Ishikawa (cell line): Measurements from ENCODE around the gene PLG.

Experiments used
- CEBPB ChIP-seq: IDR thresholded peaks from 2 replicates; pipeline ENCODE4 v1.6.1; 2012
- CREB1 ChIP-seq: IDR thresholded peaks from 2 replicates; pipeline ENCODE4 v1.6.1; 2012; ENCODE audit warnings: low read depth
- EGR1 ChIP-seq: IDR thresholded peaks from 2 replicates; pipeline ENCODE4 v1.6.1; 2012
- EP300 ChIP-seq: IDR thresholded peaks from 2 replicates; pipeline ENCODE4 v1.6.1; 2012; ENCODE audit warnings: borderline replicate concordance
- FOXM1 ChIP-seq: IDR thresholded peaks from 2 replicates; pipeline ENCODE4 v1.6.1; 2012; ENCODE audit warnings: low read depth, borderline replicate concordance
- NFIC ChIP-seq: IDR thresholded peaks from 2 replicates; pipeline ENCODE4 v1.6.1; 2012
- TAF1 ChIP-seq: IDR thresholded peaks from 2 replicates; pipeline ENCODE4 v1.6.1; 2012; ENCODE audit warnings: low read depth, mild to moderate bottlenecking
- YY1 ChIP-seq: IDR thresholded peaks from 2 replicates; pipeline ENCODE4 v1.6.1; 2012; ENCODE audit warnings: low read depth
- ZBTB7A ChIP-seq: IDR thresholded peaks from 2 replicates; pipeline ENCODE4 v1.6.1; 2012; ENCODE audit warnings: low read depth
- TF ChIP-seq, protein P1 (sequence below): IDR thresholded peaks from 2 replicates; pipeline ENCODE4 v1.6.1; 2012
- TF ChIP-seq, protein P2 (sequence below): IDR thresholded peaks from 2 replicates; pipeline ENCODE4 v1.6.1; 2012; ENCODE audit warnings: low read depth, mild to moderate bottlenecking
- TF ChIP-seq, protein P3 (sequence below): IDR thresholded peaks from 2 replicates; pipeline ENCODE4 v1.6.1; 2012

DNA sequence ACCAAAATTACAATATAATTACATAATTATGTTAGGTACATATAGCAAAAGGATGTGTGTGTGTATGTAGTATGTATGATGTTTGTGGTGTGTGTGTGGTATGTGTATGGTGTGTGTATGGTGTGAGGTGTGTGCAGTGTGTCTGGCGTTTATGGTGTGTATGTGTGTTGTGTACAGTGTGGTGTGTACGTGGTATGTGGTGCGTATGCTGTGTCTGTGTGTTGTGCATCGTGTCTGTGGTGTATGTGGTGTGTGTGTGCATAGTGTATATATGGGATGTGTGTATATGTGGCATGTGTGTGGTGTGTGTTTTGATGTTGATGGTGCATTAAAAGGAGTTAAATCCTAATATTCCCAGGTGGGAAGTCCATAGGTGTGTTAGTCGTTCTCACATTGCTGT lies 62.8 kb downstream of the PLG start:
- TF ChIP-seq EGR1 (no peak), EP300 (no peak), ZBTB7A (no peak), TAF1 (no peak), CREB1 (no peak), NFIC (no peak), CEBPB (no peak), FOXM1 (no peak), YY1 (no peak)
- TF ChIP-seq, protein P1, sequence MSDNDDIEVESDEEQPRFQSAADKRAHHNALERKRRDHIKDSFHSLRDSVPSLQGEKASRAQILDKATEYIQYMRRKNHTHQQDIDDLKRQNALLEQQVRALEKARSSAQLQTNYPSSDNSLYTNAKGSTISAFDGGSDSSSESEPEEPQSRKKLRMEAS = no peak
- TF ChIP-seq, protein P2, sequence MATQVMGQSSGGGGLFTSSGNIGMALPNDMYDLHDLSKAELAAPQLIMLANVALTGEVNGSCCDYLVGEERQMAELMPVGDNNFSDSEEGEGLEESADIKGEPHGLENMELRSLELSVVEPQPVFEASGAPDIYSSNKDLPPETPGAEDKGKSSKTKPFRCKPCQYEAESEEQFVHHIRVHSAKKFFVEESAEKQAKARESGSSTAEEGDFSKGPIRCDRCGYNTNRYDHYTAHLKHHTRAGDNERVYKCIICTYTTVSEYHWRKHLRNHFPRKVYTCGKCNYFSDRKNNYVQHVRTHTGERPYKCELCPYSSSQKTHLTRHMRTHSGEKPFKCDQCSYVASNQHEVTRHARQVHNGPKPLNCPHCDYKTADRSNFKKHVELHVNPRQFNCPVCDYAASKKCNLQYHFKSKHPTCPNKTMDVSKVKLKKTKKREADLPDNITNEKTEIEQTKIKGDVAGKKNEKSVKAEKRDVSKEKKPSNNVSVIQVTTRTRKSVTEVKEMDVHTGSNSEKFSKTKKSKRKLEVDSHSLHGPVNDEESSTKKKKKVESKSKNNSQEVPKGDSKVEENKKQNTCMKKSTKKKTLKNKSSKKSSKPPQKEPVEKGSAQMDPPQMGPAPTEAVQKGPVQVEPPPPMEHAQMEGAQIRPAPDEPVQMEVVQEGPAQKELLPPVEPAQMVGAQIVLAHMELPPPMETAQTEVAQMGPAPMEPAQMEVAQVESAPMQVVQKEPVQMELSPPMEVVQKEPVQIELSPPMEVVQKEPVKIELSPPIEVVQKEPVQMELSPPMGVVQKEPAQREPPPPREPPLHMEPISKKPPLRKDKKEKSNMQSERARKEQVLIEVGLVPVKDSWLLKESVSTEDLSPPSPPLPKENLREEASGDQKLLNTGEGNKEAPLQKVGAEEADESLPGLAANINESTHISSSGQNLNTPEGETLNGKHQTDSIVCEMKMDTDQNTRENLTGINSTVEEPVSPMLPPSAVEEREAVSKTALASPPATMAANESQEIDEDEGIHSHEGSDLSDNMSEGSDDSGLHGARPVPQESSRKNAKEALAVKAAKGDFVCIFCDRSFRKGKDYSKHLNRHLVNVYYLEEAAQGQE = no peak
- TF ChIP-seq, protein P3, sequence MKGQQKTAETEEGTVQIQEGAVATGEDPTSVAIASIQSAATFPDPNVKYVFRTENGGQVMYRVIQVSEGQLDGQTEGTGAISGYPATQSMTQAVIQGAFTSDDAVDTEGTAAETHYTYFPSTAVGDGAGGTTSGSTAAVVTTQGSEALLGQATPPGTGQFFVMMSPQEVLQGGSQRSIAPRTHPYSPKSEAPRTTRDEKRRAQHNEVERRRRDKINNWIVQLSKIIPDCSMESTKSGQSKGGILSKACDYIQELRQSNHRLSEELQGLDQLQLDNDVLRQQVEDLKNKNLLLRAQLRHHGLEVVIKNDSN = no peak
